CD4-positive, alpha-beta T cell treated with Interleukin-6 at 100 ng/mL for 8 hours (primary cell): ENCODE data around the gene HES5.

Experiments used
- DNase-seq: peaks from one replicate; pipeline ENCODE4 v3.0.0-alpha.2; 2020; ENCODE audit warnings: mixed read lengths, low spot score

The HES5 gene

DNA sequence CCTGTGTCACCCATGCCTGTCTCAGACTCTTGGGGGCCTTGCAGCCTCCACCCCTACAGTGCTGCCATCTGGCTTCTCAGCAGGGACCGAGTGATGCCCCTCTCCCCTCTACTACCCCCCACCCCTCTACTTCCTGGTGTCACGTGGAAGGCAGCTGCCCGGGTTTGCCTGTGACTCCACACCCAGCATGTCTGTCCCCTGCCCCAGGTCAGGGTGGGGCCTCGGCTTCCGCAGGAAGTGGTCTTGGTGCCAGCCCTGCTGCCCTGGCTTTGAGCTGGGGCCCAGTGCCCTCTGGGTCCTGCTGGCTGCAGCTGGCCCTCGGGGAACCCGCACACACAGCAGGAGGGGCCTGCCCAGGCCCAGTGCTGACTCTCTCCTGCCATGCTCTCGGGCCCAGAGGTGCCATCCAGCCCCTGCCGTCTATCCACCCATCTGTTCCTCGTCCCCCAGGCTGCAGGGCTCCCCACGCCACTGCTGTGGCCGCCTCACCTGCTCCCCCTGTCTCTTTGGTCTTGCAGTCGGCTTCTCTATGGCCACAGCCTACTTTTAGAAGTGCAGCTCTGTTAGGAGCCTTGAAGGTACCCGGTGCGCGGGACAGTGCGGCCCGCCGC is 30.0 kb downstream of the HES5 start:
- DNase-seq: no peak

DNA sequence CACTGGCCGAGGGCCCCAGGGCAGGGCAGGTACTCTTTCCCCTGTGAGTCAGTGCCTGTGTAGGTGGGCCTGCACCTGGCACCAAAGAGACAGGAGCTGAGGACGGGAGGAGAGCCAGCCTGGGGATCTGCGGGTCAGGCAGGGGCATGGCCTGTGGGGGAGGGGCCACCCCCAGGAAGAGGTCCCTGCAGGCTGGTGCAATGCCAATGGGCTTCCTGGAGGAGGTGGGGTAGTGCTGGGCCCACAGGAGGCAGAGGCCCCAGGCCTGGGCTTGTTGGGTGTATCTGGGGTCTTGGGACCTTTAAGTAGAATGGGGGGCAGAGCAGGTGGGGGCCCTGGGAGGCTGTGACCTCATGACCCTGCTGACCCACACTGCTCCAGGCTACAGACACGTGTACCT is 30.8 kb downstream of the HES5 start:
- no peak for DNase-seq

DNA sequence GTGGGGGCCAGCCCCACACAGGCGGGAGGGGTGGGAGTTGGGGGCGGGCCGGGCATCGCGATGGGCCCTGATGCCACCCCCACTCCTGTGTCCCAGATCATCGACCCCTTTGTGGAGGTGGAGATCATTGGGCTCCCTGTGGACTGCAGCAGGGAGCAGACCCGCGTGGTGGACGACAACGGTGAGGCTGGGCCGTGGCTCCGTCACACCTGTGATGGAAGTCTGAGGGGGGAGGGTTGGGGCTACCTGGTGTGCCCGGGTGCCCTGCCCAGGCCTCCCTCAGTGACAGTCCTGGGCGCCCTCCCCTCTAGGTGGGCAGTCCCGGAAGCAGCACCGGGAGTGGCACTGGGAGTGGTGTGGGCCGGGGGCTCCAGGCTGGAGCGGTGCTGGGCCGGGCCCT is 31.4 kb downstream of the HES5 start:
- no peak for DNase-seq

DNA sequence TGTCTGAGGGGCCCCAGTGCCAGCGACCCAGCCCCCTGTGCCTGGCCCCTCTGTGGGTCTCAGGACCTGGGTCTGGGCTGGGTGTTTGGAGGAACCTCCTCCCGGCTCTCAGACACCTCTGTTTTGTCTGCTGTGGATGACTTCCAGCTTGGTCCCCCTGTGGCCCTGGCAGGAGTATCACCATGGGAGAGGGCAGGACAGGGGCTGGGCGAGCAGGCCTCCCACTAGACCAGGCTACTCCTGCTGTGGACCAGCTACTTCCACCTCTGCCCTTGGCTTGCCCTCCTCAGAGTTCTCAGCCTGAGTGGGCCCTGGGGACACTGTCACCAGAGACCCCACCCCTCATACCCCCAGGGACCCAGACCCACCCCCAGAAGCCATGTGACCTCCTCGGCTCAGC is 32.2 kb downstream of the HES5 start:
- DNase-seq: no peak

DNA sequence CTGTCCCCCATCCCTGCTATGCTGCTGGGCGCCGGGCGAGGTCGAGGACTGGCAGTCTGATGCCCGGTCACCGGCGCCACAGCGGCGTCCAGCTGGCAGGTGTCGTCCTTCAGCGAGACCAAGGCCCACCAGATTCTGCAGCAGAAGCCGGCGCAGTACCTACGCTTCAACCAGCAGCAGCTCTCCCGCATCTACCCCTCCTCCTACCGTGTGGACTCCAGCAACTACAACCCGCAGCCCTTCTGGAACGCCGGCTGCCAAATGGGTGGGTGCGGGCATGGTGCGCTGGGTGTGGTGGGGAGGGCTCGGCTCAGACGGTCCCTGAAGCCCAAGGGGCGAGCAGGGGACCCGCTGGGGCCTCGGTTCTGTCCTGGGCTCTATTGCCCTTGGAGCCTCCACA is 33.3 kb downstream of the HES5 start:
- DNase-seq: no peak

DNA sequence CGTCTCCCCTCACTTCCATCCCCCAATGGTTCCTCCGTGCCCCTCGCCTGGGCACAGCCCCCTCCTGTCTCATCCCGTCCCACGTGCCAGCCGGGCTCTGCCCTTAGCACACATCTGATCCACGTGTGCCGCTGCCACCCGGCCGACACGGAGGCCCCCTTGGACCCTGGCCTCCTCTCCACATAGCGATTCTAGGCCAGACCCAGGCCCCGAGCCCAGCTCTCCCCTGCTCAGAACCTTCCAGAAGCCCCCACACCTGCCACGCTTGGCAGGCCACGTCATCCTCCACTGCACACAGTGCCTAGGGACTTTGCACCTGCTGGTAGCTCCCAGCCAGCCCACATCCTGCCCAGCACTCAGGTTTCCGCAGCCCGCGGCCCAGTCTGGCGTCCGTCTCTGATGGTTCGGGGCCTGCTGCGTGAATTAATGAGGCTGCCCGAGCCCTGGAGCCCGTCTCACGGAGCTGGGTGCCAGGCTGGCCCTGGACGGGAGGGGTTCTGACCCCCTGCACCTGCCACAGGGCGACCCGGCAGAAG is 33.9 kb downstream of the HES5 start:
- no peak for DNase-seq

DNA sequence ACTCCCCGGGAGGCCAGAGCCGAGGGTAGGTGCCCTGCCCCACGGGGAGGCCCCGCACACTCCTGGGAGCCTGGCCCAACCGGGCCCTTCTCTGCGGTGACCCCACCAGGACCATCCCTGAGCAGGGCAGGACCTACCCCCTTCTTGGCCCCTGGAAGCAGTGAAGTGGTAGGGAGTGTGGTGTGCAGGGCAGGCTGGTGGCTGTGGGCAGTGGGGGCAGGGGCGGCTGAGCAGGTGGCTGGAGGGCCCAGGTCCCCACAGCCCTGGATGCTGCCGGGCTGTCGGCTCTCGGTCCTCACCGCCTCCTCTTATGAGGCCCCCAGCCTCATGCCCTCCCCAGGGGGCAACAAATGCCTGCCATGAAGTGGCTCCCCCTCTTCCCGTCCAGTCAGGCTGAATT is 34.5 kb downstream of the HES5 start:
- DNase-seq: no peak

DNA sequence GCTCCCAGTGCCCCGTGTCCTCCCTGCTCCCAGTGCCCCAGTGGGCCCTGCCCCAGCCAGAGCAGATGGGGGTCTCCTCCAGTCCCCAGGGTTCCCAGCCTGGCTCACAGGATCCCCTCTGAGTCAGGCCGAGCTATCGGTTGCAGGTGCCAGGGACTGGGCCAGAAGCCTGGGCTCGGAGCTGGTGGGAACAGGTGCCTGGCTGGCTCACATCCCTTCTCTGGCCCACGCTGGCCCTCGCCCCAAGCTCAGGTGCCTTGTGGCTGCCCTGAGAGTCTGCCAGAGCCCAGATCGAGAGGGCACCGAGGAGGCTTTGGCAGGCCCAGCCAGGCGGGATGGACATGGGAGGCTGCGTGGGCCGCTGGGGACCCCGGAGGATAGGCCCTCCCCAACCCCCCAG is 35.0 kb downstream of the HES5 start:
- no peak for DNase-seq

DNA sequence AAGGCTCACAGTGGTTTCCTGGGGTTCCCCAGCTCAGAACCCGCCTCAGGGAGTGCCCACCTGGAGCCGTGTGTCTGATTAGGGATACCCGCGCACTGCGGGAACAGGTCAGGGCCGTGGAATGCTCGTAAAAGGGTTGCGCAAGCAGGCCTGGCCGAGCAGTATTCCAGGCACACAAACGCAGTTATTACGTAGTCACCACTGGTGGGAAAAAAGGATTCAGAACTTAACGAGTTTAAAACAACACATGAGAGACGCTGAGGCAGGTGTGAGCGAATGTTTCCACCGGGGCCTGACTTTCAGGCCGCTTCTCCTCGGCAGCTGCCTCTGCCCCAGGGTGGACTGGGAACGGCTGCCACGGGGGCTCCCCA is 35.8 kb downstream of the HES5 start:
- DNase-seq: no peak

DNA sequence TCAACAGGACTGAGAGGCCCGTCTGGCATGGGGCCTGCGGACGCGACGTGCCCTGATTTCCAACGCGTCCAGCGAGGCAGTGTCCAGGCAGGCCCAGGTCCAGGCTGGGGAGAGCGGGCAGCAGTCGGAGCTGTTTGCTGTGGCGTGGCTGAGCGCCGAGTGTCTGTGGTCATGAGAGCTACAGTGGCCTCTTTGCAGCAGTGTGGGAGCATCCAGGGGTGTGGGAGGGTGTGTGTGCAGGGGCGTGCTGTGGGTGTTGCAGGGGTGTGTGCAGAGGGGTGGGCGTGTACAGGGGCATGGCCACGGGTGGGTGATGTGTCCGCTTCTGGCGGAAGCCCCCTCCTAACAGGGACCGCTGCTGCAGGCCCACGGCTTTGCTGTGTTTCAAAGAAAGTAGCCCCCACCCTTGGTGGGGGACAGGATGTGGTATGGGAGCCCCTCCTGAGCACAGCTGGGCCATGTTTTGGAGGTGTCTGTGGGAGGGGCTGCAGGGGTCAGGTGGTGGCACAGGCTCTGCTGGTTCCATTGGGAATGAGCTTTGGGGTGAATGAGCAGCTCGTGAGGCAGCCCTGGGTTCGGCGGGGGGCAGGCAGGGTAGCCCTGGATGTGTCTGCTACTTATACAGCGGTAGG is 36.3 kb downstream of the HES5 start:
- DNase-seq: no peak

DNA sequence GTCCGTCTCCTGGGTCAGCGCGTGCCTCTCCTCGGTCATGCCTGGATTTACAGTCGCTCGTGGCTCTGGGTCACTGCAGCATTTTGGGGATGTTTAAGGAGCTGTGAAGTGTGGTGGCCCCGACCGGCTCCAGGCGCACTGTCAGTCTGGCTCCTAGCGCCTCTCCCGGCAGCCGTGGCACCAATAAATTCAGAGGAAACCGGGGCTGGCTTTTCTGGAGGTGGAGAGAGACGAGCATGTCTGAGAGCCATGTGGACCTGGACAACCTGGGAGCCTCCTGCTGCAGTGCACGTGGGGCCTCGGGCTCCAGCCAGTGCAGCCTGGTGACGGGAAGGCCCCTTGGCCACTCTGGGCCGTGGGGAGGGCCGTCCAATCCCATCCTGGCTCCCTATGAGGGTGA is 36.8 kb downstream of the HES5 start:
- DNase-seq: no peak

DNA sequence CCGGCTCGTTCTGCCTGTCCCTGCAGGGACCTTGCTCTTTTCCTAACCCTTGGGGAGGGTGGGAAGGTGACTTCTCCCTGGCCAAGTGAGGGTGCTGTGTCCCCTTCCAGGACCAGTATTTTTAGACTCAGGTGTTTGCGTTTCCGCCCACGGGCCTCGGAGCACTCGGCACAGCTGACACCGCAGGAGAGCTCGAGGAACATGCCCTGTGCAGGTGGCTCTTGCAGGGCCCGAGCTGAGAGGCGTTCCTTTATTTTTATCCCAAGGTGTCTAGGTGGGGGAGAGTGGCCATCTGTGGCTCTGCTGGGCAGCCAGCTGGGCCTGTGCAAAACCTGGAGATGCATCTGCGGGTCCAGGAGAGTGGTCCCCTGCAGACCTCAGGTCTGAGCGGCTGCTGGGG is 38.0 kb downstream of the HES5 start:
- no peak for DNase-seq

DNA sequence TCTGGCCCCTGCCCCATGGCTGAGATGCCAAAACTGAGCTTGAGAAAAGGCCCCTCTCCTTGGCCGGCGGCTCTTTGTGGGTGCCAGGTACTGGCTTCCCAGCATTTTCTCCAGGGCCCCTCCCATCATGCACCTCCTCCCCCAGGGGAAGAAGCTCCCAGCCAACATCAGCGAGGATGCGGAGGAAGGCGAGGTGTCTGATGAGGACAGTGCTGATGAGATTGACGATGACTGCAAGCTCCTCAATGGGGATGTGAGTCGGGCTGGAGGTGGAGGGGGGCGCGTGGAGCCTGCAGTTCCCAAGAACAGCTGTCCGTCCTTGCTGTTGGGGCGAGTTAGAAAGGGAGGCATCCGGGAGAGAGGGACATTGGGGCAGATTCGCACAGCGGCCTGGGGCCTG is 40.4 kb downstream of the HES5 start:
- no peak for DNase-seq

DNA sequence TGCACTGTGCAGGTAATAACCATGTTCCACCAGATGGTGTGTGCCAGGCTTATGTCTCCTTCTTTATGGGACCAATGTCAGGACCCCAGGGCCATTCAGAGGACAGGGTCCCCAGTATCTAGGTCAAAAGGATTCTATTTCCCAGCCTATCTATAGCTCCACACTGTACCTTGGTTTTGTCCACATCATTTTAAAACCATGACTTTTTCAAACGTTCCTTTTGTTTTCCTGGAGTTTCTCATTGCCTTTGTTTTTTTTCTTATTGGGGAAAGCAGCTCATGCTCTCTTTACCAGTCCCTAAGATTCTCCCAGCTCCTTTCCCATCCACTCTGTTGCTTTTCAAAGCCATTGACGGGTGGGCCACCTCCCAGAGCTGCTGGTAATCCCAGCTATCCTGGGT is 41.4 kb downstream of the HES5 start:
- DNase-seq: no peak

DNA sequence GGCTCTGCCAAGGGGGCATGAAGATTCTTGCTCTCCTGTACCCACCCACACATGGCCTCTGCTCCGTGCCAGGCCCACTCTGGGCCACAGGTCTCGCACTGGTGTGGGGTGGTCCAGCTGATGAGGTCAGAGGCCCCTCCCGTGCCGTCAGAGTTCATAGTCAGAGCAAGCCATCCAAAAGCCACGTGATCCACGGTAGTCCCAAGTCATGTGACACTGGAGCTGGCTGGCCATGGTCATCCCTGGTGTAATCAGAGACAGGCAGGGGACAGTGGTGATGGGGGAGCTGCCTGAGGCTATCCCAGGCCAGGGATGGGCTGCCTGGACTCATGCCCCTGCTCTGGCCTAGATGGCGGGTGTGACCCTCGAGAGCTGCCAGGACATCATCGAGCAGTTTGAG is 43.5 kb downstream of the HES5 start:
- DNase-seq: no peak

DNA sequence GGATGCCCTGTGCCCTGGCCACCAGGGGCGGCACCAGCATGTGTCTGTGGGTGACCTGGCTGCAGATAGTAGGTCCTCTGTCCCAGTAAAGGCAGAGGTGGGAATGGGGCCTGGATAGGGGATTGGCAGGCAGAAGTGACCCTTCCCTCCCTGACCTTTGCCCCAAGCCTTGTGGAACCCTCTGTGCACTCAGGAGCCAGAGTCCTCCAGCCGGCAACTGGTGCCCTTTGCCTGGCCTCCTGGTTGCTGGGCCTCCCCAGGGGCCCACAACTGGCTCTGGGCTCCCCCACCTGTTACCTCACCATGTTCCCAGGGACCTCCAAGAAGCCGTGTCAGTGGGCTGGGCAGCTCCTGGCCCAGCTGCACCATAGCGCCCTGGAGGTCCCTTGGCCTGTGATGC is 44.0 kb downstream of the HES5 start:
- no peak for DNase-seq

DNA sequence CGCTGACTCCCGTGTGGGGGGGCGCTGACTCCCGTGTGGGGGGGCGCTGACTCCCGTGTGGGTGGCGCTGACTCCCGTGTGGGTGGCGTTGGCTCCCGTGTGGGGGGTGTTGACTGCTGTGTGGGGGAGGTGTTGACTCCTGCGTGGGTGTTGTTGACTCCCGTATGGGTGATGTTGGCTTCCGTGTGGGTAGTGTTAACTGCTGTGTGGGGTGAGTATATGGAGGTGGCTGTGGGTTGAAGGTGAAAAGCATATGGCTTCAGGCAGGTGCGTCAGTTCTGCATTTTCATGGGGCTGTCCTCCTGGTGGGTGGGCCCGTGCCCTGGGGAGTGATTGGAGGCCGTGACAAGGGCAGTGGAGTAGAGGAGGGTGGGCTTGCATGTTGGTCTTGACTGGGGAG is 46.1 kb downstream of the HES5 start:
- DNase-seq: no peak

DNA sequence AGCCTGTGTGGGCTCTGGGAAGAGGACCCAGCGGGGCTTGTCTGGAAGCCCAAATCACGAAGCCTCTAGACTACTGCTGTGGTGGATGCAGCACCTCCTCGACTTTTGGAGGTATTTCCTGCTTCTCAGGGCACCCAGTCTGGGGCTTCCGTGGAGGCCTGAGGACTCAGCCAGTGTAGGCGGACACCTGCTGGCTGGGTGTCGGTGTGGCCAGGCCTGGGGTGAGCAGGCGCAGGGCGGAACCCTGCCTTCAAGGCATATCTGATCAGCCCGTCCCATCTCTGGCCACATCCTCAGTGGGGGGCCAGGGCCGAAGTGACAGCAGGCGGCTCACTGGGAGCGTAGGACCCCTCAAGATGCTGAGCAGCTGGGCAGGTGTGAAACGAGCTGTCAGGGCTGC is 47.0 kb downstream of the HES5 start:
- no peak for DNase-seq

DNA sequence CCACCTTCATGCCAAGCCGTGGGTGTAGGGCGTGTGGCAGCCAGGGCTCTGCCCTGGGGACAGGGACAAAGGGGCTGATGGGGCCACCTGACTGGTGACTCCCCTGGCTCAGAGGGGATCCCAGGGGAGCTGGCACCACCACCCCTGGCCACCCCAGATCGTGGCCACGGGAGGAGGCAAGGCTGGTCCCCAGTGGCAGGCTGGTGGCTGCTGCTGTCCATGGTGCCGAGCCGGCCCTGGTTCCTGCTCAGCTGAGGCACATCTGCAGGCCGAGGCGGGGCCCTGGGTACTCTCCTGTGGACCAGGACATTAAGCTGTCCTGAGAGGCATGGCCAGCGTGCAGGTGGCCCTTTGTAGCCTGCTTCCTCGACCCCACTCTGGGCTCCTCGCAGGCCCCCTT is 47.5 kb downstream of the HES5 start:
- DNase-seq: no peak

DNA sequence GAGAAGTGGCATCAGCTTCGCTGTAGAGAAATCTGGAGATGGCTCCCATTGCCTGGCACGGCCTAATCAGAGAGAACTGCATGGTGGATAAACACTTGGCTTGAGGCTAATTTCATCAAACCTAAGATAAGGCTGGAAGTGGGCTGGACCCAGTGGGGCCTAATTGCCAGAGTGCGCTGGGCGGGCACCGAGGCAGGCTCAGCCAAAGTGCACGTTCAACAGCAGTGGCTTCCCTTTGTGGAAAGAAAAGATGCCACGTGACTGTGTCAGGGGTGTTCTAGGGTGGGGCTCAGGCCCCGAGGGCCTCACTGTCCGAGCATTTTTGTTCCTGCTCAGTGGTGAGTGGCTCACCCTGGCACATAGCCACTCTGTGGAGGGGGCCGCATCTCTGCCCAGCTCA is 48.2 kb downstream of the HES5 start:
- DNase-seq: no peak

DNA sequence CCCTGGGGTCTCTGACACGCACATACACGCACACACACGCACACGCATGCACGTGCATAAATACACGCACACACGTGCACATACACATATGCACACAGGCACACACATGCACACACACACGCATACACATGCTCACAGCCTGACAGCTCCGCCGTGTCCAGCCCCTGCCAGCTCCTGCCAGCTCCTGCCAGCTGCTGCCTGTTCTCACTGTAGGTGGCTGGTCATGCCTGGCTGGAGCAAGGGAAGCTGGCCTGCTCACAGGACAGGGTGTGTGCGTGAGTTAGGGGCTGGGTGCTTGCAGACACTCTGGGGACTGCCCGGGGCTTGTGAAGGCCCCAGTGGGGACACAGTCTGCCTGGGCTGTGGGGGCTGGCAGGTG is 49.1 kb downstream of the HES5 start:
- DNase-seq: no peak

DNA sequence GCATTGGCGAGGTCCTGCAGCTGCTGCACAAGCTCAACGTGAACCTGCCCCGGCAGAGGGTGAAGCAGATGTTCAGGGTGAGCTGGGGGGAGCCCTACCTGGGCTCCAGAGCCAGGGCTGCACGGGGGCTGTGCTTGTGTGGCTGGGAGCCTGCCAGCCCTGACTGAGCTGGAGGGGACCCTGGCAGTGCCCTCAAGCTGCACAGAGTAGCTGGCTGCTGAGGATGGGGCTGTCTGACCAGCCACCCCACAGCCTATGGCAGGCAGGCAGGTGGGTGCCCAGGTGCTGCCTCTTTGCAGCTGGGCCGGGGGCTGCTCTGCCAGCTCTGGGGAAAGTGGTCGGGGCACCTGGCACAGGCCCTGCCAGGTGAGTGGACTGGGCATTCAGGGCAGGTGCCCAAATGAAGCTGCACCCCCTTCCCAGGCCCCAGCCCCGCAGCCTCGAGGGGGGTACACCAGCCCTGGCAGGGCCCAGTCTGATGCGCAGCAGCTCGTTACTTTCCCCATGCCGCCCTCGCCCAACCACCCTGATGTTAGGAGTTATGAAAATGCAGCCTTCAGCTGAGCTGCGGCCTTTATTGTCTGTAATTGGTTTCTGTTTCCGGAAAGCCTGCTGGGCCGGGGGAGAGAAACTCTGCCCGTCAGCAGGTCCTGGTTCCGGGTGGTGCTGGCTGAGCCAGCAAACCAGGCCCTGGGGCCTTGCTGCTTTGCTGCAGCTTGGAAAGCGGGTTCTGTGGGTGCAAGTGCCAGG is 49.7 kb downstream of the HES5 start:
- DNase-seq: no peak

DNA sequence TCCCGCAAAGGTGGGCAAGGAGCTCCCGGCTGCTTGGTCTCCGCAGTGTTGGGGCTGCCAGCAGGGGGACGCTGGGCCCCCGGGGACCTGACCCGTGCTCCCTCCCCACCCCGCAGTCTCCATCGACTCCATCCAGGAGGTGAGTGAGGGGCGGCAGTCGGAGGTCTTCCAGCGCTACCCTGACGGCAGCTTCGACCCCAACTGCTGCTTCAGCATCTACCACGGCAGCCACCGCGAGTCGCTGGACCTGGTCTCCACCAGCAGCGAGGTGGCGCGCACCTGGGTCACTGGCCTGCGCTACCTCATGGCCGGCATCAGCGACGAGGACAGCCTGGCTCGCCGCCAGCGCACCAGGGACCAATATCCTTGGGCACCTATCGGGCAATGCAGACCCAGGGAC is 50.4 kb downstream of the HES5 start:
- DNase-seq: no peak

DNA sequence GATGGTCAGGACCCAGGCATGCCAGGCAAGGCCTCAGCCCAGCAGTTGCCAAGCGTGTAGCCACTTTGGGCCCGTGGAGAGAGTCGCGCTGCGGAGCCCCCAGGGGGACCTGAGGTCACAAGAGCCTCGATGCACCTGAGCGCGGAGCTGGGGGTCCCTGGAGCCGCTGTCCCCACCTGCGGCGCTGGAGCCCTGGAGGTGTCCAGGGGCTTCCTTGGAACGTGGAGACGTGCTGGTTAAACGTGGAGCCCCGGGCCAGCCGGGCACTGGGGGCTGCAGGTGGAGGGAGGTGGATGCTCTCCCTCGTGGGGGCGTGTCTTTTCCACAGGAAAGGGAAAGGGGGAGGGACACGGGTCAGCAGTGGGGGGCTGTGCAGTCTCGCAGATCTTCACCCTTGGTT is 50.9 kb downstream of the HES5 start:
- DNase-seq: no peak
